Epithelial cell of esophagus (primary cell): ENCODE measurements around the gene LCE5A.
"Not testable (repeated sequence)": the region's sequence is repeated elsewhere in the genome, so short reads cannot be mapped to it uniquely, and the experiment has no call there.

ENCODE experiments used
- DNase-seq: peaks from one replicate; pipeline ENCODE4 v3.0.0; 2010; ENCODE audit warnings: low read depth
- H3K4me3 ChIP-seq: 2 replicates; pipeline ENCODE4 v1.5.1; 2011; ENCODE audit warnings: mild to moderate bottlenecking, low read length, control low read depth
- CTCF ChIP-seq: IDR thresholded peaks from 2 replicates; pipeline ENCODE4 v1.5.1; 2011; ENCODE audit warnings: low read depth, mild to moderate bottlenecking, low read length, control low read depth, inconsistent platforms; ENCODE audit not compliant: insufficient read depth; ENCODE audit errors: missing control alignments

The LCE5A gene

DNA sequence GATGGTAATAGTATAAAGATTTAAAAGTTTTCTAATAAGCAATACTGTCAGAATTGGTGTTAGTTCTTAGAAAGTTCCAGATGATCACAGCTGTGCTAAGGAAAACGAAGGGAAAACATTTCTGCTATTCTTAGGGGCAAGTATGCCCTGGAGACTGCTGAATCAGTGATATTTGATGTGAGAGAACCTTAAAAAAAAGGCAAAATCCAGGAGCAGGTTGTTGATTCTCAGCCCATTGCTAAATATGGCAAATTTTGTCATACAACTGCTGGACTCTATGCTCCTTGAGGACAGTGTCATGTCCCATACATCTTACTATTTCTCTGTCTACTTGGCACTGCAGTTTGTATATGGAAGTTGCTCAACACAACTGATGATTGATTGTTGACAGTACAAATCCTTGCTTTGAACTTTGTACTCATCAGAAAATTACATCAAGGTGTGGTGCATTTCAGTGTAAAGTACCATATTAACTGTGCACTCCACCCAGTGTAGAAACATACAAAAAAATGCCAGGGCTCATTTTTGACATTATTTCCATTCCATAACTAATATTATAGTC, 14.6 kb downstream of the LCE5A start:
- DNase-seq: peak; percentile 73
- no peak for TF ChIP-seq CTCF
- H3K4me3 ChIP-seq: no peak overlapping the region

DNA sequence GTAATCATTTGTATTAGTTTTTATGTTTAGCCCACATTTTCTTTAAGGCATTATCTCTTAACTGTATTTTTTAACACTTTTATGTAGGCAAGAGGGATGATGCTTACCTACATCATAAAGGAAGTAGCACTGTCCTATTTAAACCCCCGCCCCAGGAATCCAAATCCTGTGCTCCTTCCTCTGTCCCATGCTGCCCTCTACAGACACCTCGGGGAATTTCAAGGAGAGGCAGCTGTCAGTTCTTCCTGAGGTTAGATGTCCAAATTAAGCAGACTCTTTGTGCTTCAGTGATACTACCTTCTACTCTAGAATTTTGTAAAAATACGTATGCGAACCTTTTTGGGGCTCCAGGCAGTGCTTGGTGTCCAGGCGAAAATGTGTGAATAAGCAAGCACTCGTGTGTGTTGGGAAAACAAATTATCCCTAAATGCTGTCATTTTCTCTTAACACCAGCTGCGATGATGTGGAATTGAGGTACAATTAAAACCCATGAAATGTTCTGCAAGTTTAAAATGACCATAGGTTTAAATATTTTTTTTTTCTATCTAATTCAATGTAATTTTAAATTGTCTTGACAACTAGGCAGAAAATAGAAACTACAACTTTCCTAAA, 22.8 kb downstream of the LCE5A start:
- TF ChIP-seq CTCF: peak; percentile 98
- DNase-seq: peak; percentile 77
- no peak overlapping the region for H3K4me3 ChIP-seq

DNA sequence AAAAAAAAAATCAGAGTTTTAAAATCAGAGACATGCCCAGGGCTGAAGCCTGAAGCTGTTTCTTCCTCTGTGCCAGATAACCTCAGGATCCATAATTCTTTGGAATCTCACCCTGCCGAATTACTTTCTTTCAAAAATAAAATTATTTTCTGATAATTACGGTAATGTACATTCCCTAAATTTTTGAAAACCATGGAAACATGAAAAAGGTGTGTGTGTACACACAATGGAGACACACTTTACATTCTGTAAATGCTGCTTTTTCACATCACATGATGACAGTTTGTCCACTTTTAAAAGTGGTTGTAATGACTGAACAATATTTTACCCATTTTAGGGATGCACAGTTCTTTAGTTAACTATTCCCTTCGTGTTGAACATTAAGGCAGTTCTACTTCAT, 25.2 kb downstream of the LCE5A start:
- no peak for DNase-seq
- H3K4me3 ChIP-seq: no peak overlapping the region
- no peak for TF ChIP-seq CTCF

DNA sequence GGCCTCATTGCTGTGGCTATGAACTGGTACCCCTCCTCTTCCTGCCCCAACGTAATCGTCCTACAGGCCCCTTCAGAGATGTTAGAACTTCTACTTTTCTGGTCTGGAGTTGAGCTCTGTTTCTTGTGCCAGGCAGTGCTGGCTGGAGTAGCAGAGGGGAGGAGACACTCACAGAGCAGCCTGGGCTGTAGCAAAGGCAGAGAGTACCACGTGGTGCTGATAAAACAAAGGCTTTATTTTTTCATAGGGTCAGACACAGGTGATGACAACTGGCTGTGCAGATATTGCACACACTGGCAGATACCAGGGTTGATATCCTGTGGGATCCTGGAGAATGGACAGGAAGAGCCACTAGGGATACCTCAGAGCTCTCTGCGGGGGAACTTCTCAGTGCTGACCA, 26.9 kb downstream of the LCE5A start:
- H3K4me3 ChIP-seq: no peak overlapping the region
- no peak for TF ChIP-seq CTCF

GRCh38 chr1:152539901-152540300, 29.3 kb downstream of the LCE5A start:
- DNase-seq: no peak
- TF ChIP-seq CTCF: no peak
- no peak overlapping the region for H3K4me3 ChIP-seq

More for the DNA sequence above, 26.9 kb downstream of the LCE5A start:
- no peak for DNase-seq

GRCh38 chr1:152543820-152544219, 33.2 kb downstream of the LCE5A start:
- DNase-seq: peak; percentile 40
- TF ChIP-seq CTCF: peak; percentile 50
- no peak overlapping the region for H3K4me3 ChIP-seq

- TF ChIP-seq CTCF: no peak
- no peak overlapping the region for H3K4me3 ChIP-seq
- DNase-seq: no peak
Observed at GRCh38 chr1:152546704-152547103, 36.1 kb downstream of the LCE5A start.

DNA sequence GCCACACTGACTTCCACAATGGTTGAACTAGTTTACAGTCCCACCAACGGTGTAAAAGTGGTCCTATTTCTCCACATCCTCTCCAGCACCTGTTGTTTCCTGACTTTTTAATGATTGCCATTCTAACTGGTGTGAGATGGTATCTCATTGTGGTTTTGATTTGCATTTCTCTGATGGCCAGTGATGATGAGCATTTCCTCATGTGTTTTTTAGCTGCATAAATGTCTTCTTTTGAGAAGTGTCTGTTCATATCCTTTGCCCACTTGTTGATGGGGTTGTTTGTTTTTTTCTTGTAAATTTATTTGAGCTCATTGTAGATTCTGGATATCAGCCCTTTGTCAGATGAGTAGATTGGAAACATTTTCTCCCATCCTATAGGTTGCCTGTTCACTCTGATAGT, 37.8 kb downstream of the LCE5A start:
- not testable (repeated sequence) for DNase-seq, H3K4me3 ChIP-seq
